ENCODE results near the gene C4orf50.

DNA sequence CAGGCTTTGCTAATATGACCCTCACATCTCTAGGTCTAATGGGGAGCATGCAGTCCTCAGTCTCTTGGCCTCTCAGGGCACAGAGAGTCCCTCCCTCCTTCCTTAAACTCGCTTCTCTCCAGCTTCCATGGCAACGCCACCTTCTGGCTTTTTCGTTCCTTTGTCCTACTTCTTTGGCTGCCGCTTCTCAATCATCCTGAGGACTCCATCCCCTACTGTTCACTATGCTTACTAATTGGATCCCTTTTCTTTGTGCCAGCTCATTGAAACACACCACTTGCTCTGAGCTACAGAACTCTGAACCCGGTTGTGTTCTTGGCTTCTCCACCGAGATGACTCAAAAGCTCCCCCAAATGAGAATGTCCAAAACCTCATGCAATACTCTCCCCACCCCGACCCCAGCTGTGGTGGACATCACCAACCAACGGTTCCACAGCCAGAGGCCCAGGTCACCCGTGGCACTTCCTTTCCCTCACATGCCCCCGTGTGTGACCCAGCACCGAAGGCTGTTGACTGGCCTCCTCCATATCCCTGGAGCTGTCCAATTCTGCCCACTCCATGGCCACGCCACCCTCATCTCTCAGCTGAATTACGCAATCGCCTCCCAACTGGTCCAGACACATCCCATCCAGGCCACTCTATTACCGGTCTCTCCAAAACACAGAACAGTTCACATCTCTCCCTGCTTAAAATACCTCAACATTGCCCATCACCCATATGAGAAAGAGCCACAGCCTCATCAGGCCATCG, 160.0 kb downstream of the C4orf50 start:
- TF ChIP-seq EZH2 (IDR thresholded peaks at IDR 0.05; ENCODE audit: borderline replicate concordance, low read length) (no peak), CTCF (IDR thresholded peaks at IDR 0.05; ENCODE audit: low read length) (no peak)

Data from OCI-LY1 (cell line).